K562 (cell line): ENCODE measurements around the gene ATP9B. TPM values are rescaled to one million over a fixed set of nuclear protein-coding genes. Genes with fewer than 3 reads are reported as not detected.

ENCODE experiments used
- ATAC-seq: fragments of 200-7000 bp; cut with Tn5 transposase; 3 replicates; pipeline ENCODE4 v1.9.1; 2020; ENCODE audit warnings: moderate library complexity
- BruUV-seq: library from RNA; stranded (reverse); fragments of 400-500 nt; replicated peaks from 2 replicates; lab custom pipeline; 2021; lab: Mats Ljungman, UMichigan
- CTCF ChIA-PET: fragments of 300-600 bp; formaldehyde crosslinking; extraction: SDS; loops from one replicate; lab custom pipeline; 2021; ENCODE audit warnings: low intra/inter-chr PET ratio; lab: Yijun Ruan, JAX
- POLR2A ChIA-PET: fragments of 300-600, 350-650 bp; sonication (Branson Sonifier 250); formaldehyde crosslinking; extraction: SDS; loops from one replicate; lab custom pipeline; 2021; ENCODE audit warnings: antibody characterized with exemption, inconsistent platforms; lab: Yijun Ruan, JAX
- DNase-seq, 4 experiments: peaks; one replicate each; pipeline versions ENCODE4 v3.0.0 to v3.0.0-alpha.2; 2011 to 2018; ENCODE audit warnings: low spot score in 3 of 4, mixed read lengths in 3 of 4; ENCODE audit errors: extremely low read depth in 1 of 4
- FAIRE-seq: peaks from 2 replicates; lab custom pipeline; 2011; peaks lifted over from hg19 to GRCh38; lab: Jason Lieb, UNC
- H2AFZ ChIP-seq: 2 replicates; pipeline ENCODE4 v1.6.0; 2011; ENCODE audit warnings: low read depth, low read length, control low read depth, inconsistent platforms
- H3K27ac ChIP-seq: fragments of 200-600 bp; 3 replicates; pipeline ENCODE4 v1.8.0; 2011; ENCODE audit warnings: low read depth, mild to moderate bottlenecking, control low read depth, inconsistent platforms, low read length, moderate library complexity, mixed read lengths; ENCODE audit errors: extremely low read depth
- H3K27me3 ChIP-seq, 2 experiments: fragments of 300-600 bp in 1 of 2; 2 replicates in 1 of 2; 3 replicates in 1 of 2; pipeline versions ENCODE4 v1.6.0 to v1.8.0; 2011; ENCODE audit warnings: inconsistent platforms in 2 of 2, low read length in 2 of 2, mild to moderate bottlenecking in 1 of 2, mixed read lengths in 1 of 2, moderate library complexity in 1 of 2; ENCODE audit not compliant: control insufficient read depth in 2 of 2, insufficient read depth in 2 of 2
- H3K36me3 ChIP-seq: fragments of 300-600 bp; 3 replicates; pipeline ENCODE4 v1.8.0; 2011; ENCODE audit warnings: mild to moderate bottlenecking, low read length, inconsistent platforms; ENCODE audit not compliant: control insufficient read depth, insufficient read depth
- H3K4me1 ChIP-seq, 2 experiments: fragments of 200-600 bp in 1 of 2; replicated peaks in 1 of 2; 2 replicates in 1 of 2; 3 replicates in 1 of 2; pipeline versions ENCODE4 v1.5.1 to v1.8.0; 2011; ENCODE audit warnings: inconsistent platforms in 2 of 2, low read length in 2 of 2, mild to moderate bottlenecking in 1 of 2, mixed read lengths in 1 of 2, moderate library complexity in 1 of 2; ENCODE audit not compliant: control insufficient read depth in 2 of 2, insufficient read depth in 2 of 2
- H3K4me2 ChIP-seq: 2 replicates; pipeline ENCODE4 v1.6.1; 2011; ENCODE audit warnings: low read length, control low read depth, inconsistent platforms, mixed read lengths; ENCODE audit not compliant: insufficient read depth
- H3K4me3 ChIP-seq: fragments of 200-600 bp; sonication (generic), shearing (Covaris generic); 2 replicates; pipeline ENCODE4 v1.5.1; 2016; ENCODE audit warnings: control low read depth, inconsistent platforms
- H3K79me2 ChIP-seq: fragments of 200-600 bp; 3 replicates; pipeline ENCODE4 v1.8.0; 2011; ENCODE audit warnings: low read length, inconsistent platforms; ENCODE audit not compliant: control insufficient read depth, insufficient read depth
- H3K9ac ChIP-seq, 2 experiments: 2 replicates each; pipeline versions ENCODE4 v1.6.0 to v1.6.1; 2011; ENCODE audit warnings: low read depth in 2 of 2, low read length in 2 of 2, control low read depth in 1 of 2, inconsistent platforms in 1 of 2, mild to moderate bottlenecking in 1 of 2, mixed read lengths in 1 of 2; ENCODE audit not compliant: insufficient read depth in 1 of 2
- H3K9me1 ChIP-seq: one replicate; pipeline ENCODE4 v1.6.0; 2011; ENCODE audit warnings: inconsistent platforms, mild to moderate bottlenecking, low read length, moderate library complexity; ENCODE audit not compliant: control insufficient read depth, insufficient read depth
- H3K9me3 ChIP-seq: replicated peaks from 2 replicates; pipeline ENCODE4 v1.5.1; 2011; ENCODE audit warnings: low read depth, low read length, inconsistent platforms; ENCODE audit not compliant: control insufficient read depth, insufficient read depth
- H4K20me1 ChIP-seq: replicated peaks from 2 replicates; pipeline ENCODE4 v1.6.1; 2011; ENCODE audit warnings: low read length, inconsistent platforms, mixed read lengths; ENCODE audit not compliant: control insufficient read depth, insufficient read depth
- CHD1 ChIP-seq: fragments of 200-600 bp; sonication (generic); IDR thresholded peaks from one replicate; pipeline ENCODE4 v1.6.1; 2012; ENCODE audit warnings: mild to moderate bottlenecking, moderate library complexity, low read length, inconsistent platforms
- E4F1 ChIP-seq: fragments of 250-450 bp; sonication (Bioruptor Pico); IDR thresholded peaks from 2 replicates; pipeline ENCODE4 v1.5.0; 2021; ENCODE audit warnings: mild to moderate bottlenecking, borderline replicate concordance
- FOSL1 ChIP-seq: fragments of 200-800 bp; sonication (Bioruptor generic); conservative IDR thresholded peaks from 2 replicates; pipeline ENCODE4 v1.6.1; 2016; ENCODE audit warnings: missing genetic modification characterization, missing compliant biosample characterization
- HDAC8 ChIP-seq: fragments of 450-650 bp; IDR thresholded peaks from 2 replicates; pipeline ENCODE4 v1.6.1; 2016; ENCODE audit warnings: mild to moderate bottlenecking, missing genetic modification characterization, moderate library complexity, missing compliant biosample characterization
- HNRNPUL1 ChIP-seq: fragments of 200-400 bp; formaldehyde crosslinking; IDR thresholded peaks from 2 replicates; pipeline ENCODE4 v1.6.1; 2017; ENCODE audit warnings: low read length
- HSF4 ChIP-seq: fragments of 250-450 bp; sonication (Bioruptor Pico); IDR thresholded peaks from 2 replicates; pipeline ENCODE4 v2.1.2; 2022; ENCODE audit warnings: mild to moderate bottlenecking, moderate library complexity, borderline replicate concordance
- KDM5B ChIP-seq: fragments of 200-600 bp; sonication (generic); IDR thresholded peaks from 2 replicates; pipeline ENCODE4 v1.6.1; 2012; ENCODE audit warnings: low read depth, mild to moderate bottlenecking, moderate library complexity, low read length, control low read depth, inconsistent platforms; ENCODE audit not compliant: insufficient replicate concordance
- POLR2B ChIP-seq: fragments of 450-650 bp; IDR thresholded peaks from 2 replicates; pipeline ENCODE4 v1.6.1; 2018; ENCODE audit warnings: low read depth; ENCODE audit not compliant: partially characterized antibody
- ZFX ChIP-seq: sonication (generic); formaldehyde crosslinking; IDR thresholded peaks from 2 replicates; pipeline ENCODE4 v1.8.0; 2022; ENCODE audit warnings: mild to moderate bottlenecking, missing genetic modification reagents, moderate library complexity
- WGBS: fragments of 100-300 bp; shearing (Covaris generic); methylation state at CpG from one replicate; pipeline ENCODE4 v1.1.6; 2016; ENCODE audit warnings: low coverage, mixed read lengths; ENCODE audit not compliant: insufficient coverage; ENCODE audit errors: missing lambda C conversion rate; 5-methylcytosine and 5-hydroxymethylcytosine counted together
- in situ Hi-C: fragments of 300-500 bp; cut with MboI; formaldehyde crosslinking; loops from 4 replicates; pipeline ENCODE4 v1.15.0; 2018; ENCODE audit warnings: inconsistent platforms, mixed read lengths
- intact Hi-C: fragments of 100-400 bp; cut with micrococcal nuclease; formaldehyde crosslinking; loops from 2 replicates; pipeline ENCODE4 v1.14.2; 2022
- polyA plus RNA-seq, 8 experiments: library from polyadenylated mRNA; depleted of rRNA in 4 of 8; stranded (reverse) in 5 of 8; unstranded in 3 of 8; fragments of >200 nt; fragmentation: Nextera tagmentation in 2 of 8; fragmentation: Illumina TruSeq in 1 of 8; extraction: Ambion mirVana in 2 of 8; extraction: Trizol in 1 of 8; gene quantifications; 2 replicates each; pipeline versions ENCODE4 v1.2.1 to v1.2.3, GENCODE V29; 2011 to 2014; ENCODE audit warnings: inconsistent platforms in 1 of 8, missing spikeins in 1 of 8
- total RNA-seq, 7 experiments: library from RNA; depleted of rRNA in 6 of 7; stranded (reverse); fragments of >200 nt in 6 of 7; fragmentation: Illumina TruSeq in 2 of 7; extraction: Trizol in 2 of 7; gene quantifications; 2 replicates each; pipeline versions ENCODE4 v1.2.1 to v1.2.3, GENCODE V29; 2011 to 2021; ENCODE audit warnings: low replicate concordance in 1 of 7
- TF ChIP-seq, protein P1 (sequence below), 2 experiments: fragments of 250-450 bp in 1 of 2; fragments of 450-650 bp in 1 of 2; sonication (Bioruptor Pico) in 1 of 2; IDR thresholded peaks; 2 replicates each; pipeline versions ENCODE4 v1.6.1 to v1.8.0; 2016 to 2021; ENCODE audit warnings: mild to moderate bottlenecking in 2 of 2, moderate library complexity in 2 of 2, missing compliant biosample characterization in 1 of 2, missing genetic modification characterization in 1 of 2

The ATP9B gene
- total and polyA plus RNA-seq, 9 of the 15 experiments (the other 6 are each of a cell fraction or from before 2014, with no cell fraction given), result 0.66 to 13.2 (median 7.9) TPM

GRCh38 chr18:79062806-79063205 lies 6.4 kb upstream of the ATP9B start:
- Histone ChIP-seq H3K4me1 (no peaks in the 10 kb centered on the region; a peak in 1 of 5 replicates), H3K36me3 (no peaks in the 10 kb centered on the region), H2AFZ (no peak overlapping the region), H3K9me3 (no peaks in the 10 kb centered on the region; the same call in 1 of the 2 replicates)
- no peak for ATAC-seq
- 1% methylated on average over 8 of the region's 9 CpGs for WGBS
- BruUV-seq, result no TSS peak
- TF ChIP-seq FOSL1 (tag) (0 out of 2 replicates have a peak, but pooled peaks have one; percentile 40), HDAC8 (tag) (no peak)
- TF ChIP-seq, all 486 proteins: peak for 1
- no peak overlapping the region for H3K27ac ChIP-seq
- H3K4me2 ChIP-seq, result no peak overlapping the region
- ChIA-PET CTCF (no interaction called here), POLR2A (no interaction called here)
- no peak overlapping the region for H3K4me3 ChIP-seq
- H3K27me3 ChIP-seq, result peaks cover 3 to 24% of the 10 kb centered on the region in 2 experiments; a peak in 3 of 5 replicates
- H3K9ac ChIP-seq, result no peak overlapping the region
- DNase-seq (no peak), FAIRE-seq (no peak)
- intact Hi-C loops, result no loop called here
- in situ Hi-C loops, result no loop called here
- no peaks in the 10 kb centered on the region for H4K20me1 ChIP-seq
- H3K9me1 ChIP-seq, result no peaks in the 10 kb centered on the region
- no peaks in the 10 kb centered on the region for H3K79me2 ChIP-seq

- CTCF ChIA-PET, result no interaction called here
- H3K79me2 ChIP-seq, result no peaks in the 10 kb centered on the region
- peaks cover 6% of the 10 kb centered on the region for H3K9me3 ChIP-seq
- intact Hi-C loops (no loop called here), in situ Hi-C loops (no loop called here)
- no TSS peak for BruUV-seq
- FAIRE-seq (no peak), ATAC-seq (no peak), DNase-seq (no peak)
- H3K36me3 ChIP-seq, result no peaks in the 10 kb centered on the region
- WGBS, result 3% methylated on average over 5 of the region's 5 CpGs
- H3K27ac ChIP-seq, result no peak overlapping the region
- POLR2A ChIA-PET, result interaction anchor here (0.6 kb wide), 1 partner anchor 15 kb away, joined by 3 read pairs; no protein-coding TSS in a partner anchor
- H2AFZ ChIP-seq, result no peak overlapping the region
- H3K9ac ChIP-seq, result no peak overlapping the region
- H3K27me3 ChIP-seq, result peaks cover 3 to 20% of the 10 kb centered on the region in 2 experiments; a peak in 3 of 5 replicates
- no peak overlapping the region for H3K4me3 ChIP-seq
- no peak overlapping the region for H3K4me2 ChIP-seq
- H3K4me1 ChIP-seq, result peaks cover 0 to 8% of the 10 kb centered on the region in 2 experiments; a peak in 2 of 5 replicates
- no peaks in the 10 kb centered on the region for H3K9me1 ChIP-seq
- H4K20me1 ChIP-seq, result no peaks in the 10 kb centered on the region
- TF ChIP-seq E4F1 (no peak), KDM5B (no peak), CHD1 (no peak), ZFX (CRISPR knock-in tag) (no peak), POLR2B (no peak), HSF4 (CRISPR knock-in tag) (no peak), HNRNPUL1 (no peak)
- TF ChIP-seq, protein P1, sequence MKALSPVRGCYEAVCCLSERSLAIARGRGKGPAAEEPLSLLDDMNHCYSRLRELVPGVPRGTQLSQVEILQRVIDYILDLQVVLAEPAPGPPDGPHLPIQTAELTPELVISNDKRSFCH (CRISPR knock-in tag; IDR thresholded peaks at IDR 0.05), result no peak
- TF ChIP-seq, protein P1 (tag; IDR thresholded peaks at IDR 0.05), result no peak
Measured at GRCh38 chr18:79064228-79064627, 5.0 kb upstream of the ATP9B start.
